GM19025 (cell line): ENCODE results near the gene COA1.
A peak's percentile ranks its signal among the peaks of the same experiment; 100 is the strongest.
"Not testable (repeated sequence)": the region's sequence is repeated elsewhere in the genome, so short reads cannot be mapped to it uniquely, and the experiment has no call there.

Experiments used
- ATAC-seq: cut with Tn5 transposase; IDR thresholded peaks from one replicate; pipeline ENCODE4 v1.9.1; 2021; ENCODE audit warnings: mild to moderate bottlenecking, low read depth, moderate library complexity; ENCODE audit not compliant: unreplicated experiment

COA1 gene, protein sequence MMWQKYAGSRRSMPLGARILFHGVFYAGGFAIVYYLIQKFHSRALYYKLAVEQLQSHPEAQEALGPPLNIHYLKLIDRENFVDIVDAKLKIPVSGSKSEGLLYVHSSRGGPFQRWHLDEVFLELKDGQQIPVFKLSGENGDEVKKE

GRCh38 chr7:43729214-43729923 lies at the start of gene COA1:
COA1 (minus strand) TSS chr7:43729523; CDS start chr7:43648614, 80,909 bp downstream.
- peak; percentile 82 for ATAC-seq

DNA sequence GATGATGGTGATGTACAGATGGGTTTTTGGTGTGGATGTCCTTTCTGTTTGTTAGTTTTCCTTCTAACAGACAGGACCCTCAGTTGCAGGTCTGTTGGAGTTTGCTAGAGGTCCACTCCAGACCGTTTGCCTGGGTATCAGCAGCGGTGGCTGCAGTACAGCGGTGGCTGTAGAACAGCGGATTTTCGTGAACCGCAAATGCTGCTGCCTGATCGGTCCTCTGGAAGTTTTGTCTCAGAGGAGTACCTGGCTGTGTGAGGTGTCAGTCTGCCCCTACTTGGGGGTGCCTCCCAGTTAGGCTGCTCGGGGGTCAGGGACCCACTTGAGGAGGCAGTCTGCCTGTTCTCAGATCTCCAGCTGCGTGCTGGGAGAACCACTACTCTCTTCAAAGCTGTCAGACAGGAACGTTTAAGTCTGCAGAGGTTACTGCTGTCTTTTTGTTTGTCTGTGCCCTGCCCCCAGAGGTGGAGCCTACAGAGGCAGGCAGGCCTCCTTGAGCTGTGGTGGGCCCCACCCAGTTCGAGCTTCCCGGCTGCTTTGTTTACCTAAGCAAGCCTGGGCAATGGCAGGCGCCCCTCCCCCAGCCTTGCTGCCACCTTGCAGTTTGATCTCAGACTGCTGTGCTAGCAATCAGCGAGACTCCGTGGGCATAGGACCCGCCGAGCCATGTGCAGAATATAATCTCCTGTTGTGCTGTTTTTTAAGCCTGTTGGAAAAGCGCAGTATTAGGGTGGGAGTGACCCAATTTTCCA lies 49.1 kb upstream of the COA1 start:
- not testable (repeated sequence) for ATAC-seq

- not testable (repeated sequence) for ATAC-seq
Measured at GRCh38 chr7:43775255-43775654, 45.9 kb upstream of the COA1 start.

- ATAC-seq, result not testable (repeated sequence)
Measured at GRCh38 chr7:43773268-43773667, 43.9 kb upstream of the COA1 start.

GRCh38 chr7:43771573-43771972 lies 42.2 kb upstream of the COA1 start:
- ATAC-seq, result no peak

DNA sequence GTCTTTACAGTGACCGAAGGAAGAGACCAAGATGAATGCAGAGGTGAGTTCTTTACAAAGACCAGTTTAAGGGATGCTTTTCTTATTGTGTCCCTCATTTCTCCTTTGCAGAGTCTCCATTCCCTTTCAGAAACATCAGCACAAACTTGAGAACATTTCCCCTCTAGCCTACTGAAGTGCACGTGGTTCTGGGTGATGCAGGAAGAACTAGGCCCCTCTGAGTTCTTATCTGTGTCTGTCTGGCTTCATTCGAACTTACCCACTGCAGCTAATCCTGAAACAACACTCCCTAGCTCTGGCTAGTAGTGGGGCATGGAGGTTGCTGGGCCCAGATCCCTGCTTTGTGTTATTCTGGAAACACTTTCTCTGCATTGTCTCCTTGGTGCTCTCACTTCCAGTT lies 41.8 kb upstream of the COA1 start:
- no peak for ATAC-seq

- ATAC-seq, result no peak
Measured at GRCh38 chr7:43769791-43770465, 40.6 kb upstream of the COA1 start.

DNA sequence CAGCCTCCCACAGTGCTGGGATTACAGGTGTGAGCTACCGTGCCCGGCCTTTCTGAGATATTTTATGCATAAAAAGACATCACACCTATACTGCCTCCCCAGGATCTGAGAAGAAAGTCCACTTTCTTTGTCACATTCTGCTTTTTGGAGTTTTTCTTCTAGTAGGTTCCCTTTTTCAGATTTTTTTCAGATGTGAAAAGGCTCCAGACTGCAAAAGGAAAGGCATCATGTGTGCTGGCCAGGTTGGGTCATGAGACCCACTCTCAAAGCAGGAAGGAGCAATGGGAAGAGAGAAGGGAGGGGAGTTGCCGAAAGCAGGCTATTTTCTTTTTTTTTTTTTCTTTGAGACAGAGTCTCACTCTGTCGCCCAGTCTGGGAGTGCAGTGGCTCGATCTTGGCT lies 40.0 kb upstream of the COA1 start:
- no peak for ATAC-seq

DNA sequence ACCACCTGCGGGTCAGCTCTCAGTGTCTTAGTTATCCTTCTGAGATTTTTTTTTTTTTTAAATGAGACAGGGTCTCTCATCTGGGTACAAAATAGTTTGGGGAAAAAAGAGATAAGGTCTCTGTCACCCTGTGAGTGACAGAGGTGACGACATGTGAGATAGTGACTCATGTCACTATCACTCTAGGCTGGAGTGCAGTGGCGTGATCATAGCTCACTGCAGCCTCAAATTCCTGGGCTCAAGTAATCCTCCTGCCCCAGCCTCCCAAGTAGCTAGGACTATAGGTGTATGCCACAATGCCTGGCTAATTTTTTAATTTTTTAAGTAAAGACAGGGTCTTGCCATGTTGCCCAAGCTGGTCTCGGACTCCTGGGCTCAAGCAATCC lies 39.6 kb upstream of the COA1 start:
- no peak for ATAC-seq

- no peak for ATAC-seq
Measured at GRCh38 chr7:43768201-43768886, 39.0 kb upstream of the COA1 start.

DNA sequence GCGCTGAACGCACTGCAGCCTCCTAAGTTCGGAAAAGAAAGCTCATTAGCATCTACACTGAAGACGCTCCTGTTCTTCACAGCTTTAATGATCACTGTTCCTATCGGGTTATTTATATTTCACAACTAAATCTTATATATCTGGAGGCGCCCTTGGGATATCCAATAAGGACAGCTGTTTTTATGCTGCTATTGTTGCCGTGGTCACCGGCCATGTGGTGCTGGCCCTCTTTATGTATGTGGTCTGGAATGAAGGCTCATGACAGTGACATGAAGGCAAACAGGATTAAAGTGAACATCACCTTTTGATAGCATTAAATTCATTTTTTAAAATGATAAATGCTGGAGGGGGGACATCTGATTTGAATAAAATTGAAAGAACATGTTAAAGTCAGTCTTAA lies 38.0 kb upstream of the COA1 start:
- no peak for ATAC-seq

GRCh38 chr7:43766564-43766963 lies 37.2 kb upstream of the COA1 start:
- no peak for ATAC-seq

- no peak for ATAC-seq
Measured at GRCh38 chr7:43764807-43765491, 35.6 kb upstream of the COA1 start.

- ATAC-seq, result no peak
Measured at GRCh38 chr7:43764039-43764761, 34.9 kb upstream of the COA1 start.

- ATAC-seq, result no peak
Measured at GRCh38 chr7:43763183-43763582, 33.9 kb upstream of the COA1 start.

DNA sequence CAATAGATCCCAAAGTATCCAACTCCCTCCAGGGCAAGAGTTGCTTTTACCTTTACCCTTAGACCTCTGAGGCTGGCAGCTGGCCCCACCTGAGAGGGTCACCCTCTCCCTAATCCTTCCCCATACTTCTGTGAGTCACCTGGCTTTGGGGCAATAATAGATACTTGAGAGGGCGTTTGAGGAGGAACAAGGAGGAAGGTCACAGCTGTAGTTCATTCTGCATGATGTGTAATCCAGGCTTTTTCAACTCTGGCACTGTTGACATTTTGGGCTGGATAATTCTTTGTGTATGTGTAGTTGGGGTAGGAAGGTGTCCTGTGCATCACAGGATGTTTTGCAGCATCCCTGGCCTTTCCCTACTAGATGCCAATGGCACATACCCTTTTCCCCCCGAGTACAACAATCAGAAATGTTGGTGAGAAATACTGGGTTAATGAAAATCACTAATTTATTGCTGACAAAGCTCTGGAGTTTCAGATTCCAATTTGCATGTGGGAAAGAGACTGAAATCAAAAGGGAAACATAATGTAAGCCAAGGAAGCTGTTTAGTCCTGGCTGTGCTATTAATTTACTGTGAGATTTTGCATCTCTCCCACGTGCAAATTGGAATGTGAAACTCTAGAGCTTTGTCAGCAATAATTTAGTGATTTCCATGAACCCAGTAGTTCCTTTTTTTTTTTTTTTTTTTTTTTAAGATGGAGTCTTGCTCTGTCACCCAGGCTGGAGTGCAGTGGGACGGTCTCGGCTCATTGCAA lies 32.8 kb upstream of the COA1 start:
- no peak for ATAC-seq

- no peak for ATAC-seq
Measured at GRCh38 chr7:43761382-43761781, 32.1 kb upstream of the COA1 start.

DNA sequence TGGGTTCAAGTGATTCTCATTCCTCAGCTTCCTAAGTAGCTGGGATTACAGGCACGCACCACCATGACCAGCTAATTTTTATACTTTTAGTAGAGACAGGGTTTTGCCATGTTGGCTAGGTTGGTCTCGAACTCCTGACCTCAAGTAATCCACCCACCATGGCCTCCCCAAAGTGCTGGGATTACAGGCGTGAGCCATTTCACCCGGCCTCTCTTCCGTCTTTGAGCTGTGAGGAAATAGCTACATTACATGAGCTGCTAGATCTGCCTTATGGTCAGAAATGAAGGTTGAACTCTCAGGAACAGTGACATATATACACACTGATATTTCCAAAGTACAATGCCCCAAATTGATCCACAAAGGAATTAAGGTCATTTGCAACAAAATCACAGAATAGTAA lies 31.5 kb upstream of the COA1 start:
- ATAC-seq, result no peak
